Activated naive CD4-positive, alpha-beta T cell treated with anti-CD3 and anti-CD28 coated beads for 36 hours (primary cell): ENCODE data around the gene RFX3. TPM values are rescaled to one million over a fixed set of nuclear protein-coding genes. Genes with fewer than 3 reads are reported as not detected.

ENCODE experiments used
- CTCF ChIA-PET: fragments of 350-600 bp; sonication (Branson Sonifier 250); formaldehyde crosslinking; loops from one replicate; lab custom pipeline; 2021; ENCODE audit warnings: antibody characterized with exemption; lab: Charles Lee
- DNase-seq: peaks from one replicate; pipeline ENCODE4 v3.0.0-alpha.2; 2020
- H3K27ac Mint-ChIP-seq: one replicate; pipeline ENCODE4 v1.8.0; 2021; ENCODE audit warnings: mild to moderate bottlenecking, mixed read lengths
- H3K27me3 Mint-ChIP-seq: one replicate; pipeline ENCODE4 v1.8.0; 2021; ENCODE audit warnings: low read depth, mixed read lengths
- H3K36me3 Mint-ChIP-seq: one replicate; pipeline ENCODE4 v1.8.0; 2021; ENCODE audit warnings: low read depth, mixed read lengths
- H3K4me1 Mint-ChIP-seq: one replicate; pipeline ENCODE4 v1.8.0; 2021; ENCODE audit warnings: low read depth, mixed read lengths
- H3K4me3 Mint-ChIP-seq: one replicate; pipeline ENCODE4 v1.8.0; 2021; ENCODE audit warnings: mild to moderate bottlenecking, moderate library complexity, mixed read lengths
- H3K9me3 Mint-ChIP-seq: one replicate; pipeline ENCODE4 v1.8.0; 2021; ENCODE audit warnings: mixed read lengths
- intact Hi-C: fragments of 100-400 bp; cut with micrococcal nuclease; formaldehyde crosslinking; loops from one replicate; pipeline ENCODE4 v1.15.1; 2023
- total RNA-seq, 2 experiments: library from RNA; stranded (reverse); gene quantifications; one replicate each; pipeline ENCODE4 v1.2.3, GENCODE V29; 2021

The RFX3 gene
- total RNA-seq, 2 experiments from 2014 or later = 11.0 to 12.7 TPM

DNA sequence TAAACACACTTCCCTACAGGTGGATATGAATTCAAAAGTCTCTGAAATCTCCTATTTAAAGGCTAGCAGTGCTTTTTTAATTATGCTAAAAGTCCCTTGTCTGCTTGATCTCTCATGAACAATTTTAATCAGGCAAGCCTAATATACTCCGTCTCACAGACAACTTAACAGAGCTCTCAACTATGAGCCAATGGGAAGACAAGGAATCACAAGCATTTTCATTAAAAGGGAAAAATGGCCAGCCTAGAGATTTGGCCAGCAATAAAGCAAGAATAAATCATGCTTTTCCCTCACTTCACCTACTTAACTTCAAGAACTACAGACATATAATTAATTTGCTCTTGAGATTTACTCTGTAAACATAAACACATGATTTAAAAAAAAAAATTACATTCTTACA, 78.0 kb downstream of the RFX3 start:
- no peak for DNase-seq
- CTCF ChIA-PET = interaction anchor here (1.2 kb wide), 1 partner anchor 207 kb away, joined by 3 read pairs; no protein-coding TSS in a partner anchor
- Mint-ChIP-seq H3K4me3 (no peak overlapping the region), H3K27me3 (no peaks in the 10 kb centered on the region), H3K36me3 (peaks cover 5% of the 10 kb centered on the region), H3K9me3 (no peaks in the 10 kb centered on the region), H3K27ac (no peak overlapping the region), H3K4me1 (peaks cover 6% of the 10 kb centered on the region)
- intact Hi-C loops = no loop called here

DNA sequence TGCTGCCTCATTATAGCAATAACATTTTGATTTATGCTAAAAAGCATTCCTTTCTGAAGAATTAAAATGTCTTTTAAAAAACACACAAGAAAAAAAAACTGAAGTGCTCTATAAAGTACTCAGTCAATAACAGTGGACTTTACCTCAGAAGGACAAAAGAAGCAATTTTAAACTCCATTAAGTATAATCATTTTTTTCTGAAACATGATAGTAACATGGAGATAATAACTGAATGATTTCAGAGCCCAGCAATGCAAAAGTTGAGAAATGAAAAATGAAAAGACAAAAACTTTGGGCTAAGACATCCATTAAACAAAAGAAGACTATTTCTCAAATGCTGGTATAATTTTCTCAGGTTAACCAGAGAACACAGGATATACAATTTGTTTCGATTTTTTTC, 78.7 kb downstream of the RFX3 start:
- H3K36me3 Mint-ChIP-seq = peaks cover 5% of the 10 kb centered on the region
- no peak for DNase-seq
- intact Hi-C loops = no loop called here
- peaks cover 6% of the 10 kb centered on the region for H3K4me1 Mint-ChIP-seq
- H3K27me3 Mint-ChIP-seq = no peaks in the 10 kb centered on the region
- no peak overlapping the region for H3K4me3 Mint-ChIP-seq
- no peaks in the 10 kb centered on the region for H3K9me3 Mint-ChIP-seq
- no peak overlapping the region for H3K27ac Mint-ChIP-seq
- CTCF ChIA-PET = no interaction called here

DNA sequence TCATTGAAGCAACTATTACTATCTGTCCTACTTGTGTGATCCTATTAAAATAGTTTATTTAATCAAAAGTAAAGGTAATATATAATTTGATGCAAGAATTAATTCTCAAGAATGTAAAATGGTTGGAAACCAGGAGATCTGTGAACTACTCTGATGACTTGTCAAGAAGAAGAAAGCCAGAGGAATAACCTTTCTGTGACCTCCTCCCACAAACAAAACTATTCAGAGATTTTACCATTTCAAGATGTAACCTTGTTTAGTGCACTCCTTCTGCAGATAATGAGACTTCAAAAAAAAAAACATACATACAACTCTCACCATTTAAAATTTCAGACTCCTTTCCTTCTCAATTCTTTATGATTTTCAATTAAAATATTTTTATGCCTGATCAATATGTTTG, 79.5 kb downstream of the RFX3 start:
- no peak for DNase-seq
- H3K4me1 Mint-ChIP-seq = peaks cover 8% of the 10 kb centered on the region
- intact Hi-C loops = no loop called here
- H3K36me3 Mint-ChIP-seq = peaks cover 2% of the 10 kb centered on the region
- H3K4me3 Mint-ChIP-seq = no peak overlapping the region
- no peaks in the 10 kb centered on the region for H3K27me3 Mint-ChIP-seq
- CTCF ChIA-PET = no interaction called here
- H3K9me3 Mint-ChIP-seq = no peaks in the 10 kb centered on the region
- no peak overlapping the region for H3K27ac Mint-ChIP-seq

DNA sequence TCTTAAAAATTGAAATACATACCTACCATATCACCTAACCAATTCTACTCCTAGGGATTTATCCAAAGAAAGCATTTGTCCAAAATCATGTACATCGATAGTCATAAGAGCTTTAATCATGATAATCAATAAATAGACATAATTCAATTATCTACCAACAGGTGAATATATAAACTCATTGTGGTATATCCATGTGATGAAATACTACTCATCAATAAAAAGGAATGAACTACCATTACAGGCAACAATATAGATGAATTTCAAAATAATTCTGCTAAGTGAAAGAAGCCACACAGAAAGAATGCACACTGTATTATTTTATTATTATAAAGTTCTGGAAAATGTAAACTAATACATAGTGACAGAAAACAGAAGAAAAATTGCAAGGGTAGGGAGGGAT, 81.8 kb downstream of the RFX3 start:
- H3K27ac Mint-ChIP-seq = no peak overlapping the region
- no peaks in the 10 kb centered on the region for H3K9me3 Mint-ChIP-seq
- CTCF ChIA-PET = interaction anchor here (0.7 kb wide), 1 partner anchor 8 kb away, joined by 4 read pairs; no protein-coding TSS in a partner anchor
- no peaks in the 10 kb centered on the region for H3K36me3 Mint-ChIP-seq
- peaks cover 15% of the 10 kb centered on the region for H3K4me1 Mint-ChIP-seq
- DNase-seq = no peak
- no peaks in the 10 kb centered on the region for H3K27me3 Mint-ChIP-seq
- intact Hi-C loops = loop anchor here (5.0 kb wide), 2 partner anchors 572 to 587 kb away; no protein-coding TSS in a partner anchor
- no peak overlapping the region for H3K4me3 Mint-ChIP-seq

DNA sequence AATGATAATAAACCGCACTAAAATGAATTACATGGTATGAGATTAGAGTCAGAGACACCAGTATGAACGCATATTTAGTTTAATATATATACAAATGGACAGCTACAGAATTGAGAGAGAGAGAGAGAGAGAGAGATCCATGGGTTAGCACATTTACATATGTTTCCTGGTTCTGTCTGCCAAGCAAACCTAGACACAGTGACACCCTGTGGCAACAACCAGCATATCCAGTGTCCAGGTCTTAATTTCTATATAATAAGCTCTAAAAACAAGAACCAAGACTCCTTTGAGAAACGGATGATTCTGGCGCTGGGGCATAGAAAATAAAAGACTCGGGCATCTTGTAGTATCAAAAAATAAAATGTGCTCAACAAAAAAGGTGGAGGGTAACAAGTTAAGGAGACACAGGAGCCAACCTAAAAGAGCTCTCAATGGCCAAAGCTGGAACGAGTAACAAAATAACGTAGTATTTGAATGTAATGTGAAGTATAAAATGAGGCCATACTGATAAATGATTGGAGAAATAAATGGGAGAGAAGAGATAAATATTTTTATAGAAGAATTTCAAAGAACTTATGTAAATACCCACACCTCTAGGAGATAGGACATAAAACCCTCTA, 84.5 kb downstream of the RFX3 start:
- intact Hi-C loops = loop anchor here (1.0 to 5.0 kb wide), 4 partner anchors 109 to 584 kb away; no protein-coding TSS in a partner anchor
- Mint-ChIP-seq H3K9me3 (no peaks in the 10 kb centered on the region), H3K36me3 (no peaks in the 10 kb centered on the region), H3K27ac (no peak overlapping the region), H3K4me3 (no peak overlapping the region), H3K27me3 (no peaks in the 10 kb centered on the region), H3K4me1 (peaks cover 9% of the 10 kb centered on the region)
- CTCF ChIA-PET = interaction anchor here (0.6 to 3.1 kb wide), 36 partner anchors 8 to 597 kb away, joined by 3 to 39 read pairs (median 4); no protein-coding TSS in a partner anchor
- DNase-seq = peak; percentile 76

DNA sequence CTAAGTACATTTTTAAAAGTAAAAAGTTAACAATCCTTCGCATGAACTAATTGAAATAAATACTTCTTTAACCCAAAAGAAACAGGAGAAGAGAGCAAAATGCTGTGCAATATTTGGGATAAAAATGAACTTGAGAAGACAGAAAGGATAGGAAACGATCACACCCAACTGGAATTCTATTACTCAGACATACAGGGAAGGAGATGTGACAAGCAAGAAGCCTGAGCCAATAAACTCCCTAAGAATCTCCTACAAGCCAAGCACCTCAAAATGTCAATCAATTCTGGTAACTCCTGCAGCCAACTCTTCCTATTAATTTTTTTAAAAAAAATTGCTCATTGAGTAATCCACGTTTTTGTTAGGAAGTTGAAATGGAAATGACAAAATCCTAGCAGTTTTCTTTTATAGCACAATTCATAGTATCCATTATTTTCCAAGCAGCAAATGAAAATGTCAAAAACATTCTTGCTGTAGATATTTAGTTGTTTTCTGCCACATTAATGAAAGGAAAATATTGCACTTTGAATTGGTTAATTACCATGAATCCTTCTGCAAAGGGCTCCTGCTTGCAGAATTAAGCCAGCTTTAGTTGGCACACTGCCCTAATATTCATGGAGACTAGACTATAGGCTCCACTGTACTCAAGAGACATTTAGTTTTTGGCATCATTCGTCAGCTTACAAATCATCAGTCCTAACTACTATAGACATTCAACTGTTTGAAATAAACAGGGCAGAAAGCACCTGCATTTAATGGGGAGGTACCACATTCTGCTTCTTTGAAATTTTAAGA, 89.0 kb downstream of the RFX3 start:
- peaks cover 9% of the 10 kb centered on the region for H3K4me1 Mint-ChIP-seq
- CTCF ChIA-PET = interaction anchor here (1.1 kb wide), 1 partner anchor 20 kb away, joined by 3 read pairs; no protein-coding TSS in a partner anchor
- peaks cover 9% of the 10 kb centered on the region for H3K36me3 Mint-ChIP-seq
- H3K9me3 Mint-ChIP-seq = no peaks in the 10 kb centered on the region
- no peak overlapping the region for H3K4me3 Mint-ChIP-seq
- H3K27ac Mint-ChIP-seq = no peak overlapping the region
- no peaks in the 10 kb centered on the region for H3K27me3 Mint-ChIP-seq
- intact Hi-C loops = no loop called here
- DNase-seq = no peak

DNA sequence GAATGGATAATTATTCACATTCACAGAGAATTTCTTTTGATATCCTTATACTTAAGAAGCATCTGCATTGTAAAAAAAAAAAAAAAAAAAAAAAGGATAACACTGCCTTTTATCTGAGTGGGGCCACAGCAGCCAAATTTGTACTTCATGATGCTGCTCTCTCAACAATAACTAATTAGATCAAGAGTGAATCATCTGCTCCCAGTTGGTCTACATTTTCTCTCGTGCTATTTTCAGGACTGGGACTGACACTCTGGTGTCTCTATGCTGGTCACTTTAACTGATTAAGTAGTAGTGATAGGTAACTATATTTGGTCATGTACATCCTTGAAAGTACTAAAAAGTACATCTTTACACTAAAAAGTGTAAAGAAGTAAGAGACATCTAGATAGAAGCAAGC, 90.1 kb downstream of the RFX3 start:
- no peaks in the 10 kb centered on the region for H3K9me3 Mint-ChIP-seq
- no peaks in the 10 kb centered on the region for H3K27me3 Mint-ChIP-seq
- no peak overlapping the region for H3K4me3 Mint-ChIP-seq
- H3K36me3 Mint-ChIP-seq = peaks cover 9% of the 10 kb centered on the region
- no peak overlapping the region for H3K27ac Mint-ChIP-seq
- peaks cover 2% of the 10 kb centered on the region for H3K4me1 Mint-ChIP-seq
- DNase-seq = no peak
- CTCF ChIA-PET = interaction anchor here (1.1 kb wide), 1 partner anchor 9 kb away, joined by 3 read pairs; no protein-coding TSS in a partner anchor
- intact Hi-C loops = no loop called here

DNA sequence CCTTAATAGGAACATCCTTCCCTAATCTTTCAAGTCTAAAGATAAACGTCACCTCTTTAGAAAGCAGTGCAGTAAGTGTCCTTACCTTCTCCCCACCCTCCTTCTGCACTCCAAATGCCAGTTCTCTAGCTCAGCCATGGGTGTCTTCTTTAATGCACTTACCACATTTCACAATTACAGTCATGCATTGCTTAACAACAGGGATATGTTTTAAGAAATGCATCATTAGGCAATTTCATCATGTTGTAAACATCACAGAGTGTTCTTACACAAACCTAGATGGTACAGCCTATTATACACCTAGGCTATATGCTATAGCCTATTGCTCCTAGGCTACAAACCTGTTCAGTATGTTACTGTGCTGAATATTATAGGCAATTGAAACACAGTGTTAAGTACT, 91.2 kb downstream of the RFX3 start:
- DNase-seq = no peak
- Mint-ChIP-seq H3K9me3 (no peaks in the 10 kb centered on the region), H3K27ac (no peak overlapping the region), H3K4me1 (no peaks in the 10 kb centered on the region), H3K36me3 (peaks cover 9% of the 10 kb centered on the region), H3K4me3 (no peak overlapping the region), H3K27me3 (no peaks in the 10 kb centered on the region)
- intact Hi-C loops = no loop called here
- CTCF ChIA-PET = interaction anchor here (1.1 to 1.4 kb wide), 2 partner anchors 10 to 192 kb away, joined by 3 to 5 read pairs; no protein-coding TSS in a partner anchor

DNA sequence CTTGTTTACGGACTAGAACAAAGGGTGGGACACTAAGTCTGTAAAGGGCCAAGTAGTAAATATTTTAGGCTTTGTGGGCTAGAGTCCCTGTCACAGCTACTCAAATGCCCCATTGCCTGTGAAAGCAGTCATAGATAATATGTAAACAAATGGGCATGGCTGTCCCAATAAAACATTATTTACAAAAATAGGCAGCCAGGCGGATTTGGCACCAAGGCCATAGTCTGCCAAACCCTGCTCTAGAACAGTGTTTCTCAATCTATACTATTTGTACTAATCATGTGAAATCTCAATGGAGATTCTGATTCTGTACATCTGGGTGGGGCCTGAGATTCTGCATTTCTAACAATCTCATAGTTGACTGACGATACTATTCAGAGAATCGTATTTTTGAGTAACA, 92.0 kb downstream of the RFX3 start:
- intact Hi-C loops = no loop called here
- H3K4me1 Mint-ChIP-seq = no peaks in the 10 kb centered on the region
- H3K27ac Mint-ChIP-seq = no peak overlapping the region
- CTCF ChIA-PET = interaction anchor here (1.3 kb wide), 1 partner anchor 193 kb away, joined by 4 read pairs; no protein-coding TSS in a partner anchor
- H3K9me3 Mint-ChIP-seq = no peaks in the 10 kb centered on the region
- no peak for DNase-seq
- peaks cover 9% of the 10 kb centered on the region for H3K36me3 Mint-ChIP-seq
- H3K27me3 Mint-ChIP-seq = no peaks in the 10 kb centered on the region
- no peak overlapping the region for H3K4me3 Mint-ChIP-seq

DNA sequence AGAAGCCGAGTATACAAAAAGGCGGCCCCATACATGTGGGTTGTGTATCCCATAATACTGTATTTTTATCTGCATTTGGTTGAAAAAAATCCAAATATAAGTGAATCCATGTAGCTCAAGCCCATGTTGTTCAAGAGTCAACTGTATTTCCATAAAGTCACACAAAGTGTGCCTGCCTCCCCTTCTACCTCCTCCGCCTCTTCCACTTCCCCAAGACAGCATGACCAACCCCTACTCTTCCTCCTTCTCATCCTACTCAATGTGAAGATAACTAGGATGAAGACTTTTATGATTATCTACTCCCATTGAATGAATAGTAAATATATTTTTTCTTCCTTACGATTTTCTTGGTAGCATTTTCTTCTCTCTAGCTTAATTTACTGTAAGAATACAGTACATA, 92.7 kb downstream of the RFX3 start:
- no peak for DNase-seq
- no peak overlapping the region for H3K27ac Mint-ChIP-seq
- peaks cover 9% of the 10 kb centered on the region for H3K36me3 Mint-ChIP-seq
- intact Hi-C loops = no loop called here
- H3K4me1 Mint-ChIP-seq = no peaks in the 10 kb centered on the region
- H3K27me3 Mint-ChIP-seq = no peaks in the 10 kb centered on the region
- no peaks in the 10 kb centered on the region for H3K9me3 Mint-ChIP-seq
- no peak overlapping the region for H3K4me3 Mint-ChIP-seq
- CTCF ChIA-PET = interaction anchor here (1.0 to 1.3 kb wide), 2 partner anchors 9 to 192 kb away, joined by 4 read pairs; no protein-coding TSS in a partner anchor

DNA sequence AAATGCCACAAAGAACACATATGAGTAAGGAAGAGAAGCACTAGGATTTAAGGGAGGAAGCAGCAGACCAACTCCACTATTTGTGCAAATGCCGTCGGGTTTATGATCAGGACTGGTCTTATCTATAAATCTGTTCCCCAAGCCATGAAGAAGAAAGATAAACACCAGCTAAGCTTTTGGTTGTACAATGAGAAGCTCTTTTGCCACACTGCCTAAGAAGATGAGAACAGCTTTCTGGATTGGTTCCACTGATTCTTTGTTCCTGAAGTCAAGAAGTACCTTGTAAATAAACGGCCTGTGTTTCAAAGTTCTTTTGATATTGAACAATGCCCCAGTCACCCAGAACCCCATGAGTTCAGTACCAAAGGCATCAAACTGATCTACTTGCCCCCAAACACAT, 93.9 kb downstream of the RFX3 start:
- Mint-ChIP-seq H3K9me3 (peaks cover under 1% of the 10 kb centered on the region), H3K27ac (no peak overlapping the region), H3K27me3 (no peaks in the 10 kb centered on the region), H3K36me3 (peaks cover 9% of the 10 kb centered on the region), H3K4me3 (no peak overlapping the region), H3K4me1 (no peaks in the 10 kb centered on the region)
- no peak for DNase-seq
- intact Hi-C loops = no loop called here
- CTCF ChIA-PET = no interaction called here

DNA sequence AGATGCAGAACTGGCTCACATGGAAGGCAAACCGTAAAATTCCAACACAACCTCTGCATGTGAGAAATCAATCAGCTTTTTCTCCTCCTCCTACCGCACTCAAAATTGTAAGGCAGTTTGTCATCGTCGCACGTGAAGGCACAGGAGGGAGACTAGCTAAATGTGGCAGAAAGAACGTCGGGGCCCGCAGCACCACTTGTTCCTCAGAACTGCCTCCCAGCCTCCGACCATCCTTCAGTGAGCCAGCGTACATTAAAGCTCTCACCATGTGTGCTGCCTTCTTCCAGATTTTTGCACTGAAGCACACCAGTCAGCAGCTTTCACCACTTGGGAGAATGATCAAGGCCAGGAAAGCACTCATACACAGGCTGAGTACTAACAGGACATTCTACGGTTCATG, 105.9 kb downstream of the RFX3 start:
- no peak overlapping the region for H3K27ac Mint-ChIP-seq
- H3K4me1 Mint-ChIP-seq = peaks cover 4% of the 10 kb centered on the region
- no peak for DNase-seq
- H3K36me3 Mint-ChIP-seq = peaks cover 13% of the 10 kb centered on the region
- H3K27me3 Mint-ChIP-seq = no peaks in the 10 kb centered on the region
- CTCF ChIA-PET = no interaction called here
- no peak overlapping the region for H3K4me3 Mint-ChIP-seq
- H3K9me3 Mint-ChIP-seq = no peaks in the 10 kb centered on the region
- intact Hi-C loops = no loop called here
